GM19025 (cell line): ENCODE data around the gene TCOF1.

Experiments
- ATAC-seq: cut with Tn5 transposase; IDR thresholded peaks from one replicate; pipeline ENCODE4 v1.9.1; 2021; ENCODE audit warnings: mild to moderate bottlenecking, low read depth, moderate library complexity; ENCODE audit not compliant: unreplicated experiment

TCOF1 gene

GRCh38 chr5:150401376-150402228 is 44.1 kb downstream of the TCOF1 start:
- no peak for ATAC-seq

- no peak for ATAC-seq
Measured at GRCh38 chr5:150402229-150402773, 44.8 kb downstream of the TCOF1 start.

- ATAC-seq = no peak
Measured at GRCh38 chr5:150402901-150403342, 45.4 kb downstream of the TCOF1 start.

DNA sequence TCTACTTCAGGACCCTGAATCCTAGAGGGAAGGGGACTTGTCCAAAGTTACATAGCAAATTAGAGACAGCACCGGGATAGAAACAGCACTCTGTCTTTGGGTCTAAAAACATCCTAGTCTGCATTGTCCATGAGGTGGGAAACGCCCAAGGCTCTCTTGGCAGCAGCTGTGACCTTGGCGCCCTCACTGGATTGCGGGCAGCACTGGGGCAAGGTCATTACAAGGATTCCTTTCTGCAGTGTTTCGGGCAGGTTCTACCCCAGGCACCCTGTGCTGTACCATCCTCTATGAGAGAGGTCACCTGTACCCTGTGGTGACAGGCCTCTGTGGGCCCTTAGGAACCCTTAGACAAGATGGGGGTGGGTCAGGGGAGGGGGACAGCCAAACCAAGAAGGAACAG is 46.6 kb downstream of the TCOF1 start:
- no peak for ATAC-seq

- ATAC-seq = no peak
Measured at GRCh38 chr5:150404535-150404934, 47.0 kb downstream of the TCOF1 start.

DNA sequence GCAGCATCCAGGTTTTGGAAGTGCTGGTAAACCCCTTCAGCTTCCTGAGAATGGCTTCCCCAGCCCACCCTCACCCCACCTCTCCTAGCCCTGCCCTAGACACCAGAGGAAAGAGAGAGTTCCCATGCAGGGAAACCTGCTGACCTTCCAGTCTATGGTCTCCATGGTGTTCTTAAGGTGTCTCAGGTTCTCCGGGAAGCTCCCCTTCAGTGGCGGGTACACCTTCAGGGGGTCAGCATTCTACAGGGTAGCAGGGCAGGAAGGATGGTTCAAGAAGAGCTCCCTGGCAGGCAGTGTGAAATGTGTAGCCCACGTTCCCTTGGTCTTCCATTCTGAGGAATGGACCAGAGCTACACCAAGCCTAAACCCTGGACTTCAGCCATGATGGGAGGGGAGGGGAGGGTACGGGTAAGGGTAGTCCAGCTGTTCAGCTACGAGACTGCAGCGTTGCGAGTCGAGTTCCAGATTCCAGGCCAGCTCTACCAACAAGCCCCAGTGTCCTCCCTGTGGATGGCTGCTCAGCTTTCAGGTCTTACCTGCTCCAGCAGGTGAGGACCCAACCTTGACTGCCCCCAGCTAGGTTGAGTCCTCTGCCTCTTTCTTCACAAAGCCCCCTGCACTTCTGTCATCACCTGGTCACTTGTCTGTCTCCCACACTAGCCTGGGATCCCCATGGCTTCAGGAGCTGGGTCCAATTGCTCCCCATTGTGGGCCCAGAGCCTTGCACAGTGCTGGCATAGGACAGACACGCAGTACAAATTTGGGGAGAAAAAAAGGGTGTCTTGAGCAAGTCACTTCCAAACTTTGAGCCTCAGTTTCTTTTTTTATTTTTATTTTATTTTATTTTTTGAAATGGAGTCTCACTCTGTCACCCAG is 47.7 kb downstream of the TCOF1 start:
- ATAC-seq = no peak

- ATAC-seq = no peak
Measured at GRCh38 chr5:150406103-150406722, 48.7 kb downstream of the TCOF1 start.

DNA sequence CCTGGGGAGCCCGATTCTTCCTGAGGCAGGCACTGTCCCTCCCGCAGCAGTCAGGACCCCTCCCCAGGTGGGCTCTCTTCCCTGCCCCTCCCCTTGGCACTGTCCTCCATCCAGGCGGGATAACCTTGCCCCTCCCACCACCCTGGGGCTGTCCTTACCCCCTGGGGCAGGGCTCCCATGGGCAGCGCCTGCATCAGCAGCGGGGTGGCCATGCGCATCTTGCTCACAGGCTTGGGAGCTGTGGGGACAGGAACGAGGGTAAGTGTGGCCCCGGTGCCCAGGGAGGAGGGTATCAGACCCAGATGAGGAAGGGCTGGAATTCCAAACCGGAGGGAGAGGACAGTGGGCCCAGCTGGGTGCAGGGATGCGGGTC is 49.2 kb downstream of the TCOF1 start:
- no peak for ATAC-seq

DNA sequence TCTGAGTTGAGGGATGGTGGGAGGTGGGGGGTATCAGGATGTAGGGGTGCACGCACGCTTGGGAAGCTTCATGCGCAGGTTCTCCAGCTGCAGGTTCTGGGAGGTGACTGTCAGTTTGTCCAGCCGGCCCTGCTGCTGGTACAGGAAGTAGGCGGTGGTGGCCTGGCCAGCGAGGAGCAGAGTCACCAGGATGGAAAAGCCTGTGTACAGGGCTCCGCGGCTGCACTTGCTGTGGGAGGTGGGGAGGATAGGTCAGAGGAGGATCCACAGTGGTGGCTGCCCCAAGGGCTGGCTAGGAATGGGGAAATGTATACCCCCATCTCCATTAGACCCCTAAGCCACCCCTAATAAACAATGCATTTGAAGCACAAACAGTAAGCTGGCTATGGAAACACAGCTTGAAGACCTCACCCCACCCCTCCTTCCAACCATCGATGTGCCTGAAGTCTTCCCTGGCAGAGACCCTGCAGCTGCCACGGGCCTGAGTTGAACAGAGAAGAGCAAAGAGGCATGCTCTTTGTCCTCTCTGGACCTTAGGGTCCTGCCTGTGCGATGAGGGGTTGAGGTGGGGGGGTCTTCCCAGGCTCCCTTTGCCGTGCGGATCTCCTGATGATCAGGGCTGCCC is 49.7 kb downstream of the TCOF1 start:
- no peak for ATAC-seq

DNA sequence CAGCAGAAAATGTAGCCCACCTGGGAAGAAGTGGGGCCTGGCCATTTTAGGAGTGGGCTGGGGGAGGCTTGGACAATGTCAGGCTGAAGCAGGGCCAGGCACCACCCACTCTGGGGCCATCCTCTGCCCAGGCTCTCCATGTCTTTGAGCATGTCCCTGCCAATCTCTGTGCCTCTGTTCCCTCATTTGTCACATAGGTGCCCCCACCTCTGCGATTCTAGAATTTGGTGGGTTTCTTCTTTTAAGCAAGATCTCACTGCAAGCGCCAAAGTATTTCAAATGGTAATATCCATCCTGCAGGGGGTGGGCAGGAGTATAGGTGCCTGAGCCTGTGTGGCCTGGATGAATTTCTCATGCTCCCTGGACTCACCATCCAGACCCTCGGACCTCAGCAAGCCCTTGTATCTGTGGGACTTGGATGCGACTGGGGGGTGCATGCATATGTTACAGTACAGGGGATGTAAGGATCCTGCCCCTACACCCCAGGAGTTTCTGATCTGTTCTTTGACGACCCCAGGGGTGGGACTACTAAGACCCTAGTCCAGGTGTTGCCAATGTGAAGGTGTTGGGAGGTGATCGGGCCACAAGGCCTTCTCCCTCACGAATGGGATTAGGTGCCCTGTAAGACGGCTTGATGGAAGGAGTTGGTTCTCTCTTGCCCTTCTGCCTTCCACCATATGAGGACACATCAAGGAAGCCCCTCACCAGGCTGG is 50.9 kb downstream of the TCOF1 start:
- ATAC-seq = no peak

GRCh38 chr5:150409638-150410523 is 52.4 kb downstream of the TCOF1 start:
- peak; percentile 21 for ATAC-seq

- no peak for ATAC-seq
Measured at GRCh38 chr5:150410524-150411244, 53.2 kb downstream of the TCOF1 start.

- ATAC-seq = no peak
Measured at GRCh38 chr5:150411245-150411979, 53.9 kb downstream of the TCOF1 start.

DNA sequence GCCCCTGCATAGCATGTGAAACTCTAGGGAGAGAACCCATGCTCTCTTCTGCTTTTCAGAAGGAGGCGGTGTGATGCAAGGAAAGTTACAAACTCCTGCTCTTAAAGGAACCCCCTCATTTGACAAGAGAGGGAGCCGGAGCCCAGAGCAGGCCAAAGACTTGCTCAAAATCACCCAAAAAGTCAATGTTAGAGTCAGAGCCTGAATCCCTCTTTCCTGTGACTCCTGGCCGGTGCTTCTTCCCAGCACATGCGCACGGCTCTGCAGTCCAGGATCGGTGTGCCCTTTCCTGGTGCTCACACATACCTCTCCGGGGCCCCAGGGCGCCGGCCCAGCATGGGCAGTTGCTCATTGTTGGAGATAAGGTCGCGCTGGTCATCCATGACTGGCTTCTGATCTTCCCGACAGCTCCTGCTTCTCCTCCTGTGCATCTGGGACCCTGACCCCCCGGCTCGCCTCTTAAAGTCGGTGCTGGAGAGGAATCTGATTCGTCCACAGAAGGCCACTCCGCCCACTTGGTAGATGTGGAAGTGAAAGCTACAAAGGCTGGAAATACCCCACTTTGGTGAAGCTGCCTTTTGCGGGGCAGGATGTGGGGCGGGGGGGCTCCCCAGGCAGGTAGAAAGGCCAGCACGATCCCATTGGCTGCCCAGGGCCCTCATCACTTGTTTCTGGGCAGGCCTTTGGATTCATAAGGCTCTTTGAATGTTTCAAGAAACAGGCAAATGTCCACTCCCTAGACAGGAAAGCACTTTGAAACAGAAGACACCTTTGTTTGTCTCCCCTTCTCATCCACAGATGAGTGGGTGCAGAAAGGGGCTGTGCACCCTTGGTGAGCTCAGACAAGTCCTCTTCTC is 55.0 kb downstream of the TCOF1 start, which contains the start of gene CD74:
Gene CD74, minus strand, starts transcription at position 592 of the 857 bp plus-strand sequence. Its CDS starts 161 bp downstream, at position 431.
- peak; percentile 72 for ATAC-seq

- no peak for ATAC-seq
Measured at GRCh38 chr5:150413176-150413901, 55.8 kb downstream of the TCOF1 start.
